Stimulated activated CD4-positive, alpha-beta T cell treated with anti-CD3 and anti-CD28 coated beads, Interleukin-4, amount 100 ng/mL, for 24 hours (primary cell): ENCODE measurements around the gene BLTP2.
"Not testable (repeated sequence)": the region's sequence is repeated elsewhere in the genome, so short reads cannot be mapped to it uniquely, and the experiment has no call there.

Experiments used
- DNase-seq: peaks from one replicate; pipeline ENCODE4 v3.0.0-alpha.2; 2020

The BLTP2 gene

DNA sequence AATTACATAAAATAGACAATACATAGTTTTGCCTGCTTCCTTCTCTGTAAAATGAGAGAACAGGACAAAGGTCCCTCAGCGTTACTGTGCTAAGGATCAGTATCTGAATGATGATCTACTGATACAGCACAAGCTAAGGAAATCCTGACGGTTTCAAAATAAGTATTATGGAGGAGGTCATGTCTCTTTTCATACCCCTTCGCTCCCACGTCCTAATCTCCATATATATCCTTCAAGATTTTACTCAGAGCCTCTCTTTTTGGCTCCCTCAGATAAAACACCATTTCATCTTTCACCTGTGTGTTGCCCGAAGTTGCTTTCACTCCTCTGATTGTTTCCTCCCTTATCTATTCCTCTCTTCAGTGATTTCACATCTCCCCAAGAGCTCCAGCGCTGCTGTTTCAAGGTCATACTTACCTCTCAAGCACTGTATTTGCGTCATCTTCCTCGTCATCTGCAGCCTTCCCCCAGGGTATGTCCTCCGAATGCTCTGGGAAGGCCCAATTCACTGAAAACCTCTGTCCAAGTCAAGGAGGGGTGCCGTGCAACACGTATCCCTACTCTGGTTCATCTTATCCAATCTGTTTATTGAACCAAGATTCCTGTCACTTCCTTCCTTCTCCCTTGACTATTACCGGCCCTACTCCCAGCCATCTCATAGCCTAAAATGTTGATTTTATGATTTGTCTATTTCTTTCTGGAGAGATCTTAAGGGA lies 1.2 kb upstream of the BLTP2 start:
- no peak for DNase-seq

DNA sequence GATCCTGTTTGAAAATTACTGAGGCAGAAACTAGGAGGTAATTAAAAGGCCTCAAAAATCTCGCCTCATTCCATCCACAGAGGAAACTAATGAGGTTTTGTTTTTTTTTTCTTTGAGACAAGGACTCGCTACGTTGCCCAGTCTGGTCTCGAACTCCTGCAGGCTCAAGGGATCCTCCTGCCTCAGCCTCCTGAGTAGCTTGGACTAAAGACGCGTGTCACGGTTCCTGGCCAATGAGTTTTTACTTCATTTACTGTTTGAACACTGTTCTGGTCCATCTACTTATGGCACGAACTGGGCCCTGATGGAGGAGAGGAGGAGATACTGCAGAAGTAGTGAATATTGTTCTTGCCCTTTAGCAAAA lies 600 bp upstream of the BLTP2 start:
- peak; percentile 18 for DNase-seq

DNA sequence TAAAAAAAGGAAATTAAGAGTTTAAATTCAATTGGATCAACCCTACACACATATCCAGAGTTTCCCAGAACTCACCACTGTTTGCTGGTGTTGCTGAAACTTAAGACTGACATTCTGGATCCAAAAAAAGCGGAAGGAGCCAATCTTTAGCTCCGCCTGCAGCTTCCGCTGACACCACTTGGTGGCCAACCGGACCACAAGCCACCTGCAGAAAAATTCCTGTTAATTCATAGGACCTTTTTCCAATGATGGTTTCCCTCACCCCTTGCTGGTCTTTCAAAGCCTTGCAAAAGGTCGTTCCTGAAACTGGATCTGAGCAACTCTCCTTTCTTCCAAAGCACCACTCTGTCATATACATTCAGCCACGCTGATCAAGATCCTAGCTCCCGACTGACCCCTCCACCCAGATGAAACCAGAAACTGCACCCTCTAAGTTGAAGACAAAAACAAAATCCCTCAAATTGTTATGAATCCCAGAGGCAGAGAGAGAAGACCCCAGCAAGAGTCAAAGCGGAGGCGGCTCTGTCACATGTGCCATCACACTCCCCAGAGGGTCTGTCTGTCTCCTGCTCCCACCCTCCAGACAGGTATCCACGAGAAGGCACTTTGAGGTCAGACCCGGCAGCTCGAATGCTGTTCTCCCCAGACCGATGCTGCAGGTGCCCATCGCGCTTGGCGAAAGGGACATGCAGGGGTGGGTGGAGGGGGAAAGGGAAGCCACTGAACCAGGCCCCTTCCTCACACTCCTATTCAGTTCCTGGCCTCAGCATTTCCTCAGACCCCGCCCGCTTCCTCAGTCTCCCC lies 773 bp downstream of the BLTP2 start:
- peak; percentile 29 for DNase-seq

DNA sequence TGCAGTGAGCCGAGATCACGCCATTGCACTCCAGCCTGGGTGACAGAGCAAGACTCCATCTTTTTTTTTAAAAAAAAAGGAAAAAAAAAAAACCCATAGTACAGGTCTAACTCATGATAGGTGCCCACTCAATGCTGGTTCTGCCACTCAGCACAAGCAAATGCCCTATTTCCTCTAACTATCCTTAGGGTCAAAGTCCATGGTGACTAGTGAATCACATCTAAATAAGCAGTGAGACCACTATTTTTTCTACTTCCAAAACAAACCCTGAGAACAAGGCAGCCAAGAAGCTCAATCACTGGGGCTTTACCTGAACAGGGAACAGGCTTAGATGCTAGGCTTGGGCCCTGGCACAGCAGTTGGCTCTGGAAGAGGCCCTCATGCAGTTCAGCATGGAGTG lies 3.4 kb downstream of the BLTP2 start:
- no peak for DNase-seq

DNA sequence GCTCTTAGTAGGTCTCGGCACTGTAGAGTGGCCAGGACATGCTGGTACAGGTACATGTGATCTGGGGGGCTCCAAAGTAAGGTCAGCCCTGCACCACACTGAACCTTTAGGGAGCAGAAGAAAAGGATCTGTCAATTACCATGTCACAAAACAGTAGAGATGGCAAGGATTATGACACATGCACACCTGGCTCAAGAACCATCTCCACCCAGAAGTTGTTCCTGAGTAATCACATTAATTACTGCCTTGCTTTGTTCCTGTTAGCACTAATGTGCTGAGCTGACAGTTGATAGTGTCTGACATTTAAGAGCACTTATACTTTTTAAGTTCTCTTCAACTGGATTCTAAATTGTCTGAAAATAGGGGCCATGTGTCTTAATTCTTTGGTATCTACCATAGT lies 9.5 kb downstream of the BLTP2 start:
- DNase-seq, result no peak

DNA sequence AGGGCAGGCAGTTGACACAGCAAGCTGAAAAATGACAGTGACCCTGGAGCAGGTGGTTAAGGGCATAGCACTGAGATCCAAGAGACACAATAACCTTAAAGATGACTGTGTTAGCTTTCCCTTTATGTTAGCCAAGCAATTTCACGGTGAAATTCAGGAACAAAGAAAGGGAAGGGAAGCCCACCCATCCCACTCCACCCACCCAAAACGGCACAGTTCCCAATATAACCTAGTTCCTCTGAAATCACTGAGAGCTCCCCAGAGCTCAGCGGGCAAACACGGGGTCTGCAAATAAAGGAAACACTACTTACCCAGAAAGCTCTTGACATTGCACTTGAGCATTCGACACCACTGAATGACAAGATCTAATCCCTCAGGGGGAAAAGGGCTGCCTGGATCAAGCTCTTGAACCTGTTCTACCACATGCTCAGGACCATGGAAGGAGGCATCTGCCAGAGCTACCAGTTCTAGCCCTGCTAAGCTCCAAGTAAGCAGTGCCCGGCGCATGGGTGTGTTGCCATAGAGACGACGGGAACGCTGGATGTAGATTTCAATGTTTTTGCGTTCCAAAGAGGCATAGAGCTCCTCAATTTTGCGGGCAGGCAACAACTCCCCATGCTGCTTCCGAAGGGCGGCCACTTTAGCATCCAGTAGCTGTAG lies 10.6 kb downstream of the BLTP2 start:
- no peak for DNase-seq

DNA sequence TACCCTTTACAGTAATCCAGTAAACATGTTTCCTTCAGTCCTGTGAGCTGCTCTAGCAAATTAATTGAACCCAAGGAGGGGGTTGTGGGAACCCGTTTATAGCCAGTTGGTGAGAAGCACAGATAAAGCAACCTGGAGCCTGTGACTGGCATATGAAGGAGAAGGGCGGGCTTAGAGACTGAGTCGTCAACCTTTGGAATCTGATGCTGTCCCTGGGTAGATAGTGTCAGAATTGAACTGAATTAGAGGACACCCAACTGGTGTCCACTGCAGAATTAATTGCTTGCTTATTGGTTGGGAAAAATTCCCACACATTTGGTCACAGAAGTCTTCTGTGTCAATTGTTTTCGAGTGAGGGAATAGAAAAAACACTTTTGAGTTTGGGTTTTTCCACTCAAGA lies 18.1 kb downstream of the BLTP2 start:
- DNase-seq, result no peak

DNA sequence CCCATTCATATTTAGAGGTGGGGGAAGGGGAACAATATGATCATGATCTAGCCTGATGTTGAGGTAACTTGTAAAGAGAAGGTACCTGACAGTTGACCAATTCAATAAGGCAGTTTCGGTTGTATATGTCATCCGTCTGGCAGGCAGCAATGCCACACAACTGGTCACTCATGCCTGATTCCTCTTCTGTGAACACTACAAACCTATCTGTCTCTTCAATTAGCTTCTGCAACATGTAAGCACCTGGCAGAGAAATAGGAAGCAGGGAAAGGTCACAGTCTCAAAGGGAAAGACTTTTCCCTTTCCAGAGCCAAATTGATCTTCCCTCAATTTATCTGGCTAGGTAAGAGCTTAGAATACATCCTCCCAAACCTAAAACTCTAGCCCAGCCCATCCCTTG lies 20.8 kb downstream of the BLTP2 start:
- no peak for DNase-seq

DNA sequence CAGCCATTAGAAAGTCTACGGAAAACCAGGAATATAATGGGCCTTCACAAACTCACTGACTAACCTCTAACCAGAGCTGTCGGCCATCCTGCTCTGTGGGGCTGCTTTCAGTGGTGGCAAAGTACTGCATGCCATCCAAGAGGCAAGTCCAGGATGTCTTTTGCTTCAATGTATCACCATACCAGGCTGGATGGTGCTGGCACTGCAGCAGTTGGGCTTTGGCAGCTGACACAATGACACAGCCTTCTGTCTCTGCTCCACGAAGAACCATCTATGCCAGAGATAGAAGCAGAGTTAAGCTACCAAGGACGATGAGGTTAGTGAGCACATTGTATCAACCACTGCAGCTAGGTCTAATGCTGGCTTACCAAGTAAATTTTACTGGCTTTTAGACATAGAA lies 21.3 kb downstream of the BLTP2 start:
- no peak for DNase-seq

DNA sequence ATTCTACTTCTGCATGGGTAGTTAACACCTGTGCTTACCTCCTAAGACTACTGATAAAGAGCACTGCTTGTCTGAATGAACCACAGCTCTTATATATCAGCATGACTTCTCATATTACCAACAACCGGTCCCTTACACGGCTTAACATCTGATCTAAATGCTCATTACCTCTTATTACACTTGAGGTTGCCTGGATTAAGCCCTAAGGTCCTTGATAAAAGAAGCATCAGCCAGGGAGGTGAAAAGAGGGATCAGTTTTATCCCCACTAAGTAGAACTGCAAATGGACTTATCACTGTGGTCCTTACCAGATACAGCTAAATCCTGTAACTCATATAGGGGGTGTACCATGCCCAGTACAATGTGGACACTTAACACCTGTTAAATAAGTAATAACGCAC lies 22.8 kb downstream of the BLTP2 start:
- no peak for DNase-seq

DNA sequence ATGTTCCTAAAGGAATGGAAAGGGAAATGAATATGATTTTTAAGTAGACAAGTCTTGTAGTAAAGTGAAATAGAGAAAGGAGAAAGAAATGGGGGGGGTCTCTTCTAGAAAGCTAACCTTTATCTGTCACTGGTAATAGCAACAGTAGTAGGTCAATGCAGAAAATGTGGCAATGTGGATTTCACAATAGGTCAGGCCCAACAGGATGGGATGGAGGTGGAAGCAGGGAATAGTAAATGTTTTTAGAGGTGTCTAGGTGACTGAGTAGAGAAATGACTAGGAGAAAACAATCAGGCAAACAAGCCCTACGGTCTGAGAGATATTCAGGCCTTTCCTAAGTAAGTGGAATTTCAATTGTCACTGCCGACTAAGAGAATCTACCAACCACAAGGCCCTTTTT lies 24.9 kb downstream of the BLTP2 start:
- no peak for DNase-seq

DNA sequence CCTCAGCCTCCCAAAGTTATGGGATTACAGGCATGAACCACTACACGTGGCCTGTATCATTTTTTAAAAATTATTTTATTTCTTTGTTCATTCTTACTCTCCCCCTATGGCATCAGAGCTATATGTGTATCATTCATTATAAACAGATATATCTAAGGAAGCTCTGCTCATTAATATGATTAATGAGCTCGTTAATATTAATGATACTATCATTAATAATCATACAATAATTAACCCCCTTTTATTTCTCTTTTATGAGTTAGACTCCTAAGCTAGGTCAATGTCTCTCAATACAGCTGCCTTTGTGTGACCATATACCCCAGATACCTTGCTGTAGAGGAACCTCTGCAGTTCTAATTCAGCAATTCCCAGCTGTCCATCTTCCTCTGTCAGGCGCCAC lies 26.5 kb downstream of the BLTP2 start:
- no peak for DNase-seq

DNA sequence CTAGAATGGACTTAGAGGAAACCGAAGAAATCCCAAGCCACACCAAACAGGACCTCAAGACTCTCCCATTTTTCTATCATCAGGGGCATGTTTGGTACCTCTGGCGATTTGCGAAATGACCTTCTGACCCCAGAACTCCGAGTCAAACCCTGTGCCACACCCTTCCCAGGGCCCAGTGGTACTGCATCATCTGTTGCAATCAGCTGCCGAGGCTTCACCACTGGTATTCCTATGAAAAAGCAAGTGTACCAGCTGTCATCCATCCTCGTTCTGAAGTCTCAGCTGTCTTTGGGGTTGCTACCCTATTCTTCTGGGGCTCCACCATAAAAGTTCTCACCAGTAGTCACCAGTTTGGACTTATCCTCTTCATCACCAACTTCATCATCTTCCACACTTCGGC lies 28.7 kb downstream of the BLTP2 start:
- DNase-seq, result no peak

DNA sequence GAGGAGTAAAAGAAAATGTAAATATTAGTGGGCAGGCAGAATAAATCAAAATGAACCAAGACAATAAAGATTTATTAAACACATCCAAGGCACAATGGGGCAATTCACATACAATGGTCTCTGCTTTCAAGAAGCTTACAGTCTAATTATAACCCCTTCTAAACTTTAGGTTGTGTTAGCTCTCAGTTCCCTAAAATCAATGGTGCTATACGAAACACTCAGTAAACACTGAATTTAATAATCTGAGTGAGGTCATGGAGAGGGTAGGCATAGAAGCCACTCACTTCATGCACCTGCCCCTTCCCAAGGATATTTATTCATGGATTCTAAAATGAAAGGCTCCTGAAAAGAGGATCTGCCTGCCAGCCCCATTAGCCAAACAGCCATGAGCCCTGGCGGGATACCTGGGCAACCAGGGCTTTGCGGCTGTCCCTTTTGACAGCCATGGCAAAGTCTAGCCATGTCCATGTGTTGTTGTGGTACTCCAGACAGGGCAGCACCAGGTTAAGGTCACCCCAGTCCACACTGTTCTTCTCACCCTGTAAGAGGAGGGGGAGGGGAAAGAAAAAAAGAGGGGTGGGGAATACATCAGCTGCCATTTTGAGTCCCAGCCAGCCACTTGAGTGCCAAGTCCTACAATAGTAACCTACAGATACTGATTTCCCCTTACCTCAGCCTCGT lies 29.6 kb downstream of the BLTP2 start:
- no peak for DNase-seq

DNA sequence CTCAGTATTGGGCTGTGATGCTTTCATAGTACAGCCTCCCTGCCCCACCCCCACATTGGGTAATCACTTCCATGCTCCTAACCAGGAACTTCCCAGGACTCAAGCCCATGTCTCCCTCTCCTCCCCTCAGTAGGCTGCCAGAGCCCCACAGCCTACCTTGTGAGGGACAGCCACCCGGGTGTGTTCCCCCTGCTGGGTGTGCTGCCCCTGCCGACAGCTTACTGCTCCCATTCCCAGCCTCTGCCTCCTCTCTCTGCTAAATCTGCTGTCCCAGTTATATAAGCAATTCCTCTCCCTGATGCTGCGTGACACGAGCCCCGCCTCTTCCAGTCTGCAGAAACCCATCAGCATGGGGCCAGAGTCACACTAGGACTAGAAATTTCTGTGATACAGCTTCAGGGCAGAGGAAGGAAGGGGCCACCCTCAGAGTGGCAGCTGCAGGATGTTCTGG lies 31.0 kb downstream of the BLTP2 start, which contains the start of gene RSKR:
RSKR (minus strand) TSS at position 255 of the 451 bp plus-strand sequence; CDS start at position 231, 24 bp downstream.
- DNase-seq, result no peak

DNA sequence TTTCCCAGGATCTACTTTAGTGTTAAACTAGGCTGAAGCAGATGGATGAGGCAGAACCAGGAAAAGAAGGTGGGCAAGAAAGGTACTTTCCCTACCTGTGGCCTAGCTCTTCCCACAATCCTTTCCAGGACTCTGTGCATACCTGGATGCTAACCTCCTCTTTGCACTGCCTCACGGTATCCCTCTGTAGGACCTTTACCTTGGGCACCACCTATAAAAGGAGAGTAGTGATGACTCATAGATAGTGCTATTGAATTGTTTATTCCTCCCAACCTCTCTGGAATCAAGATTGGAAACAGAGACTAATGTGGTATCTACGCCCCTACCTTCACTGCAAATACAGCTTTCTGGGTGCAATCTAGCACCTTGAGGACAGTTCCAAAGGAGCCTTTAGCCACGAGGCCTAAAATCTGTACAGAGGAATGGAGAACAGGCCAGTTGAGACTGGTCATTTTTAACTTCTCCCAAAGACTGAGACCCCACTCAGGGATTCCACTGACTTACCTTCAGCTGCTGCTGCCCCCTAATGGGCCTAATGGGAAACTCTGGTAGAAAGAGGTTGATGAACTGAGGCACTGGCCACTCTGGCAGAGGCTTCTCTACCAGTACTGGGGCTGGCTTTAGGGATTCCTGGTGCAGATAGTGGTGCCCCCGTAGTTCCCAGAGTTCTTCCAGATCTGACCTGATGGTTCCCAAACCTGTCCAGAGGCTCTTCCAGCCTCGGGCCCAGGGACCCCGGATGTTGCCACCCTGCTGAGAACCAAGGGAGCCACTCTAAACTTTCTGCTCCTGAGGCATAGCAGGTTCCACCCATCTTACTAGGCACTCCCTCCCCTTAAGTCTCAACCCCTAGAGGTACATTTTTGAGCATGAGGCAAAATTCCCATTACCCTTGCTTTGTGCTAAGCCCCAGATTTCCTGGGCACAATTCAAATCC lies 31.8 kb downstream of the BLTP2 start:
- DNase-seq, result peak; percentile 45

DNA sequence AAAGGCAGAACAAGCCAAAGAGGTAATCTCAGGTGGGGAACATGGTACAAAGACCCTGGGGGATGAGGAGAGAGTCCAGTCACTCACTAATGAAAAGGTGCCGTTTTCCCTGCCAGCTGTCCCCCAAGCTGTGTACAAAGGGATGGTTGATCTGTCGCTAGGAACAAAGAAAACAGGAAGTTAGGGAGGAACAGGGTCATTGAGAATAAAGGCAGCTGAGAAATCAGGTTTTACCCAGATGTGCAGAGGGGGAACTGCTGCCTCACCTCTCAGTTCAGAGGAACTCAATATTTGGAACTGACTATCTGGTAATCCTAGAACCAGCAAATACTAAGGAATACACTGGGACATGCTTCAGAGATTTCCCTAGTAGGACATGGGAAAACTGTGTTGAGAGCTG lies 32.4 kb downstream of the BLTP2 start:
- no peak for DNase-seq

DNA sequence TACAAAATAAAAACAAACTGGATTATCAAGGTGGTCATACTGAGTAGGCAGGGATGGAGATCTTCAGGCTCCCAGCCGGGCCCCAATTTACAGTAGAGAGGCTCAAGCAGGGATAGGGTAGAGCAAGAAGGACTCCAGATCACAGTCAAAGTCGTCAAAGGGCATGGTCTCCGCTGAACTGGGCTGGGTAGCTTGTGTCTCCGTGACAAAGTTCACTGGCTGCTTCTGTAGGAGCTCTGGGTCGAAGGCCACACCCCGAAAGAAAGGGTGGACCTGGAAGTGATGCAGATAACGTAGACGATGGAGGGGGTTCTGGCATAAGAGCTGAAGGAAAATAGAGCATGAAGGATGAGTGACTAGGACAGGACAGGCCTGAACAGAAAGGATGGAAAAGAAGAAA lies 34.6 kb downstream of the BLTP2 start:
- DNase-seq, result no peak

DNA sequence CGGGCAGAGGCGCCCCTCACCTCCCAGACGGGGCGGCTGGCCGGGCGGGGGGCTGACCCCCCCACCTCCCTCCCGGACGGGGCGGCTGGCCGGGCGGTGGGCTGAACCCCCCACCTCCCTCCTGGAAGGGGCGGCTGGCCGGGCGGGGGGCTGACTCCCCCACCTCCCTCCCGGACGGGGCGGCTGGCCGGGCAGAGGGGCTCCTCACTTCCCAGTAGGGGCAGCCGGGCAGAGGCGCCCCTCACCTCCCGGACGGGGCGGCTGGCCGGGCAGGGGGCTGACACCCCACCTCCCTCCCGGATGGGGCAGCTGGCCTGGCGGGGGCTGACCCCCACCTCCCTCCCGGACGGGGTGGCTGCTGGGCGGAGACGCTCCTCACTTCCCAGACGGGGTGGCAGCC lies 40.9 kb downstream of the BLTP2 start:
- DNase-seq, result not testable (repeated sequence)

DNA sequence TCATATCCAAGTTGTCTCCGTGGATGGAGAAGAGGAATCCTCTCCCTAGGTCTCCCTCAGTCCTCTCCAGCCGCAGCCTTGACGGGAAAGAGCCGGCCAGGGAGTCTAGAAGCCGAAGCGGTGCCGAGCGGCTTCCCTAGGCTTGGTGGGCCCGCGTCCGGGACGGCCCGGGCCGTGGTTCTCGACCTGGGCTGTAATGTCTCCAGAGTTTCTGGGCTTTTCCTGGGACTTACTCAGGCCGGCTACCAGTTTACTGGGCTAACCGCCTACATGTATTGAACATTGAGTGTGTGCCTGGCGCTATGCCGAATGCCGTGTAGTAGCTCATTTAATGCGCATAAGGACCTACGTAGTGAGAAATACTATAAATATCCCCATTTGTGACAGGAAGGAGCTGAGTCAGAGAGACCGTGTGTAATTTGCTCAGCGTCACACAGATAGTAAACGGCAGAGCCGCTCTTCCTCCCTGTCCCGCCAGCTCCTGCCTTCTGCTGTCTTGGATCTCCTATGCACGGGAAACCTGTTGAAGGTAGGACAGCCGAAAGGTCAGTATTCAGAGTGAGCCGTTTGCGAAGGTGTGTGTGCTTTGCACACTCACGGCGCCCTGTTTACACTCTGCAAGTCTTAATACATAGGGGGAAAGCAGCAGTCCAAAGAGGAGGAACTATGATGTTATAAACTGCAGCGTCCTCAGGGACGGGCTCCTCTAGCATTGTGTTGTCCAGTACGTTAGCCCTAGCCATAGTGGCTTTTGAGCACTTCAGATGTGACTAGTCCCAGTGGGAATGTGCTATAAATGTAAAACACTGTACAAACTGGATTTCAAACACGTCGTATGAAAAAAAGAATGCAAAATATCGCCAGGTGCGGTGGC lies 45.4 kb downstream of the BLTP2 start:
- peak; percentile 75 for DNase-seq

DNA sequence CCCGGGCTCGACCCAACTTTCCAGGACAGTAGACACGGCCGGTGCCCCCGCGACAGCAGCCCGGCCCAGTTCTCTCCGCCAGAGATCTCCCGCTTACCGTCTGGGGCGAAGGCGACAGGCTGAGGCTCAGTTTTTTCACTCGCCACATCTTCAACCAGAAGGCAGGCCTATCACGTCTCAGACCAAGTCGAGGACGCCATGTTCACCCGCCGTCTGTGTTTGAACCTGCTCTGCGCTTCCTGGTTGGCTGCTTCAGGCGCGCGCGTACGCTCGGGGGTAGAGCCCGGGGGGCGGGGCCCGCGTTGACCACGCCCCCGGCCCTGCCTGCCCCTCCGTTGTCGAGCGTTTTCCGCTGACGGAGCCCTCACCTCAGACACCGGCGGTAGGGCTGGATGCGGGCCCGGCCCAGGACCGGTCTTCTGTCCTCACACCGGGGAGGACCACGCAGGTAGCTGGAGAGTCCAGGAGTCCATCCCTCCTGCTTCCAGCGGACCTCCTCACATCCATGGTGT lies 46.1 kb downstream of the BLTP2 start, which contains the start of gene SPAG5:
SPAG5 (minus strand) TSS at position 227 of the 512 bp plus-strand sequence; CDS start at position 148, 79 bp downstream.
- peak; percentile 93 for DNase-seq
